Measurements from ENCODE around the gene CFAP54.
"Not testable (repeated sequence)": the region's sequence is repeated elsewhere in the genome, so short reads cannot be mapped to it uniquely, and the experiment has no call there.

DNA sequence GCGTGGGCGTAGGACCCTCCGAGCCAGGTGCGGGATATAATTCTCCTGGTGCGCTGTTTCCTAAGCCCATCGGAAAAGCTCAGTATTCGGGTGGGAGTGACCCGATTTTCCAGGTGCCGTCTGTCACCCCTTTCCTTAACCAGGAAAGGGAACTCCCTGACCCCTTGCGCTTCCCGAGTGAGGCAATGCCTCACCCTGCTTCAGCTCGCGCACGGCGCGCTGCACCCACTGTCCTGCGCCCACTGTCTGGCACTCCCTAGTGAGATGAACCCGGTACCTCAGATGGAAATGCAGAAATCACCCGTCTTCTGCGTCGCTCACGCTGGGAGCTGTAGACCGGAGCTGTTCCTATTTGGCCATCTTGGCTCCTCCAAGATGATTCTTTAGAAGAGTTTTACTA is 240.1 kb downstream of the CFAP54 start:
- TF ChIP-seq POLR2AphosphoS5 (IDR thresholded peaks at IDR 0.05; ENCODE audit: insufficient read depth, low read depth, low read length); POLR2A (IDR thresholded peaks at IDR 0.05; ENCODE audit: low read depth, low read length); MYC (IDR thresholded peaks at IDR 0.05; ENCODE audit: low read depth, low read length); EZH2 (IDR thresholded peaks at IDR 0.05; ENCODE audit: borderline replicate concordance, low read depth, low read length, severe bottlenecking); FOS (IDR thresholded peaks at IDR 0.05; ENCODE audit: borderline replicate concordance, insufficient read depth, low read length): not testable (repeated sequence)
- TF ChIP-seq, protein P1, sequence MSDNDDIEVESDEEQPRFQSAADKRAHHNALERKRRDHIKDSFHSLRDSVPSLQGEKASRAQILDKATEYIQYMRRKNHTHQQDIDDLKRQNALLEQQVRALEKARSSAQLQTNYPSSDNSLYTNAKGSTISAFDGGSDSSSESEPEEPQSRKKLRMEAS (IDR thresholded peaks at IDR 0.05; ENCODE audit: insufficient read depth, insufficient read length) = not testable (repeated sequence)
- TF ChIP-seq, protein P2, sequence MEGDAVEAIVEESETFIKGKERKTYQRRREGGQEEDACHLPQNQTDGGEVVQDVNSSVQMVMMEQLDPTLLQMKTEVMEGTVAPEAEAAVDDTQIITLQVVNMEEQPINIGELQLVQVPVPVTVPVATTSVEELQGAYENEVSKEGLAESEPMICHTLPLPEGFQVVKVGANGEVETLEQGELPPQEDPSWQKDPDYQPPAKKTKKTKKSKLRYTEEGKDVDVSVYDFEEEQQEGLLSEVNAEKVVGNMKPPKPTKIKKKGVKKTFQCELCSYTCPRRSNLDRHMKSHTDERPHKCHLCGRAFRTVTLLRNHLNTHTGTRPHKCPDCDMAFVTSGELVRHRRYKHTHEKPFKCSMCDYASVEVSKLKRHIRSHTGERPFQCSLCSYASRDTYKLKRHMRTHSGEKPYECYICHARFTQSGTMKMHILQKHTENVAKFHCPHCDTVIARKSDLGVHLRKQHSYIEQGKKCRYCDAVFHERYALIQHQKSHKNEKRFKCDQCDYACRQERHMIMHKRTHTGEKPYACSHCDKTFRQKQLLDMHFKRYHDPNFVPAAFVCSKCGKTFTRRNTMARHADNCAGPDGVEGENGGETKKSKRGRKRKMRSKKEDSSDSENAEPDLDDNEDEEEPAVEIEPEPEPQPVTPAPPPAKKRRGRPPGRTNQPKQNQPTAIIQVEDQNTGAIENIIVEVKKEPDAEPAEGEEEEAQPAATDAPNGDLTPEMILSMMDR (IDR thresholded peaks at IDR 0.05; ENCODE audit: extremely low read depth in 1 of 2, insufficient read depth in 1 of 2, low read depth in 1 of 2, low read length in 2 of 2) = not testable (repeated sequence)

Data from endothelial cell of umbilical vein (primary cell).